Liver (tissue), 9 donors: Measurements from ENCODE around the gene INSM1. TPM values are rescaled to one million over a fixed set of nuclear protein-coding genes. Genes with fewer than 3 reads are reported as not detected.
A peak's percentile ranks its signal among the peaks of the same experiment; 100 is the strongest.

ENCODE experiments used
- DNase-seq: peaks from one replicate; pipeline ENCODE4 v3.0.0-alpha.2; 2017; ENCODE audit warnings: low spot score
- H3K27ac ChIP-seq, 2 donors: one replicate each; pipeline ENCODE4 v1.7.0; 2013; ENCODE audit warnings: inconsistent platforms in 2 of 2, low read length in 2 of 2, control low read depth in 1 of 2, low read depth in 1 of 2, mild to moderate bottlenecking in 1 of 2
- H3K27me3 ChIP-seq, 4 donors: one replicate each; pipeline versions ENCODE4 v1.6.1 to v1.7.0; 2013; ENCODE audit warnings: low read length in 3 of 4, inconsistent platforms in 1 of 4, mild to moderate bottlenecking in 1 of 4, moderate library complexity in 1 of 4; ENCODE audit not compliant: control insufficient read depth in 4 of 4, insufficient read depth in 4 of 4
- H3K36me3 ChIP-seq, 4 donors: one replicate each; pipeline versions ENCODE4 v1.6.1 to v1.7.0; 2013; ENCODE audit warnings: low read length in 3 of 4, mild to moderate bottlenecking in 3 of 4, low read depth in 1 of 4, moderate library complexity in 1 of 4; ENCODE audit not compliant: control insufficient read depth in 4 of 4, insufficient read depth in 3 of 4
- H3K4me1 ChIP-seq, 4 donors: one replicate each; pipeline versions ENCODE4 v1.6.1 to v1.7.0; 2013; ENCODE audit warnings: low read length in 3 of 4, mild to moderate bottlenecking in 3 of 4, moderate library complexity in 1 of 4; ENCODE audit not compliant: control insufficient read depth in 4 of 4, insufficient read depth in 4 of 4
- H3K4me3 ChIP-seq, 3 donors: one replicate each; pipeline versions ENCODE4 v1.6.1 to v1.7.0; 2013; ENCODE audit warnings: low read length in 3 of 3, control low read depth in 1 of 3, low read depth in 1 of 3, mild to moderate bottlenecking in 1 of 3
- H3K9ac ChIP-seq, 2 donors: one replicate each; pipeline ENCODE4 v1.7.0; 2013; ENCODE audit warnings: low read length in 2 of 2, mild to moderate bottlenecking in 2 of 2, moderate library complexity in 2 of 2, control low read depth in 1 of 2, low read depth in 1 of 2
- H3K9me3 ChIP-seq, 4 donors: one replicate each; pipeline versions ENCODE4 v1.6.1 to v1.7.0; 2013; ENCODE audit warnings: low read length in 3 of 4; ENCODE audit not compliant: control insufficient read depth in 4 of 4
- ATF3 ChIP-seq: IDR thresholded peaks from 2 replicates; pipeline ENCODE4 v1.6.1; 2016; ENCODE audit warnings: antibody characterized with exemption
- CTCF ChIP-seq: fragments of 150-350 bp; IDR thresholded peaks from 2 replicates; pipeline ENCODE4 v1.5.1; 2017; ENCODE audit warnings: improper control_type of control experiment, low read depth, low read length; ENCODE audit not compliant: missing input control
- FOXA1 ChIP-seq: IDR thresholded peaks from 2 replicates; pipeline ENCODE4 v1.6.1; 2016; ENCODE audit warnings: antibody characterized with exemption
- FOXA2 ChIP-seq: IDR thresholded peaks from 2 replicates; pipeline ENCODE4 v1.6.1; 2016; ENCODE audit warnings: antibody characterized with exemption
- HNF4A ChIP-seq, 2 donors: conservative IDR thresholded peaks; 2 replicates each; pipeline ENCODE4 v1.6.1; 2016; ENCODE audit warnings: antibody characterized with exemption in 2 of 2, mild to moderate bottlenecking in 2 of 2
- HNF4G ChIP-seq: IDR thresholded peaks from 2 replicates; pipeline ENCODE4 v1.6.1; 2016; ENCODE audit warnings: antibody characterized with exemption
- MAX ChIP-seq: IDR thresholded peaks from 2 replicates; pipeline ENCODE4 v1.6.1; 2016; ENCODE audit warnings: antibody characterized with exemption
- RAD21 ChIP-seq, 2 donors: IDR thresholded peaks; 2 replicates each; pipeline ENCODE4 v1.6.1; 2016; ENCODE audit warnings: antibody characterized with exemption in 2 of 2, mild to moderate bottlenecking in 2 of 2
- REST ChIP-seq: IDR thresholded peaks from 2 replicates; pipeline ENCODE4 v1.6.1; 2016; ENCODE audit warnings: antibody characterized with exemption, mild to moderate bottlenecking
- RXRA ChIP-seq, 2 donors: IDR thresholded peaks; 2 replicates each; pipeline ENCODE4 v1.6.1; 2017 to 2018; ENCODE audit warnings: antibody characterized with exemption in 2 of 2, mild to moderate bottlenecking in 1 of 2
- TAF1 ChIP-seq: conservative IDR thresholded peaks from 2 replicates; pipeline ENCODE4 v1.6.1; 2016; ENCODE audit warnings: antibody characterized with exemption, mild to moderate bottlenecking
- YY1 ChIP-seq: IDR thresholded peaks from 2 replicates; pipeline ENCODE4 v1.6.1; 2016; ENCODE audit warnings: antibody characterized with exemption, mild to moderate bottlenecking
- WGBS: extraction: QIAGEN DNeasy Blood & Tissue Kit; methylation state at CpG from one replicate; pipeline ENCODE4 v1.1.7; 2013; 5-methylcytosine and 5-hydroxymethylcytosine counted together
- polyA plus RNA-seq, 2 donors: library from polyadenylated mRNA; stranded (reverse) in 1 of 2; unstranded in 1 of 2; fragments of 200-250 nt in 1 of 2; fragments of >200 nt in 1 of 2; fragmentation: Nextera tagmentation in 1 of 2; extraction: Ambion mirVana in 1 of 2; gene quantifications; one replicate each; pipeline versions ENCODE4 v1.2.1 to v1.2.3, GENCODE V29; 2013 to 2015
- total RNA-seq, 2 donors: library from RNA; depleted of rRNA; stranded (reverse); fragments of >200 nt; gene quantifications; one replicate each; pipeline ENCODE4 v1.2.3, GENCODE V29; 2014
- donor health status: healthy.
- donor health status: healthy.
- donor health status: healthy.
- donor health status: healthy.
- donor health status: healthy.

The INSM1 gene
- total and polyA plus RNA-seq, 4 donors, result not detected

GRCh38 chr20:20358801-20359200, 9.1 kb upstream of the INSM1 start (continued):
- no peak for TF ChIP-seq FOXA2
- no peak for TF ChIP-seq RAD21 (IDR thresholded peaks at IDR 0.05)
- TF ChIP-seq YY1, result no peak
- no peak for TF ChIP-seq RXRA (IDR thresholded peaks at IDR 0.05)

GRCh38 chr20:20359628-20360027, 8.3 kb upstream of the INSM1 start:
- Histone ChIP-seq H3K27ac (no peak overlapping the region), H3K4me1 (peaks cover 0 to 13% (median 10%) of the 10 kb centered on the region in 4 donors), H3K27me3 (peaks cover under 1 to 13% (median 7%) of the 10 kb centered on the region in 4 donors), H3K4me3 (no peak overlapping the region), H3K9me3 (no peaks in the 10 kb centered on the region), H3K9ac (no peak overlapping the region), H3K36me3 (no peaks in the 10 kb centered on the region)
- 84% methylated on average over 6 of the region's 6 CpGs for WGBS
- TF ChIP-seq MAX, result no peak
- TF ChIP-seq CTCF, result no peak
- no peak for TF ChIP-seq HNF4G
- no peak for TF ChIP-seq ATF3
- no peak for TF ChIP-seq HNF4A (conservative IDR thresholded peaks at IDR 0.05)
- TF ChIP-seq YY1, result no peak
- DNase-seq, result no peak

GRCh38 chr20:20360464-20360863, 7.4 kb upstream of the INSM1 start:
- no peak for DNase-seq
- no peaks in the 10 kb centered on the region for H3K36me3 ChIP-seq
- no peak overlapping the region for H3K9ac ChIP-seq
- peaks cover 3 to 14% (median 11%) of the 10 kb centered on the region in 4 donors for H3K4me1 ChIP-seq
- TF ChIP-seq RAD21 (IDR thresholded peaks at IDR 0.05) (peak; percentile 80 to 88), CTCF (peak; percentile 79), RXRA (IDR thresholded peaks at IDR 0.05) (no peak), FOXA1 (no peak), REST (no peak), TAF1 (no peak)
- no peak overlapping the region for H3K27ac ChIP-seq
- H3K4me3 ChIP-seq, result no peak overlapping the region
- H3K27me3 ChIP-seq, result peaks cover 2 to 16% (median 11%) of the 10 kb centered on the region in 4 donors
- H3K9me3 ChIP-seq, result no peaks in the 10 kb centered on the region
- WGBS, result 1% methylated on average over 6 of the region's 6 CpGs
